ENCODE results near the gene SLC41A2.
A peak's percentile ranks its signal among the peaks of the same experiment; 100 is the strongest.
"Not testable (repeated sequence)": the region's sequence is repeated elsewhere in the genome, so short reads cannot be mapped to it uniquely, and the experiment has no call there.

The SLC41A2 gene

GRCh38 chr12:104964167-104964855, 6.2 kb upstream of the SLC41A2 start:
- DNase-seq: no peak

- no peak for DNase-seq
These were observed 5.7 kb upstream of the SLC41A2 start for GRCh38 chr12:104963757-104964156.

GRCh38 chr12:104960464-104960863, 2.4 kb upstream of the SLC41A2 start:
- DNase-seq: no peak

- DNase-seq: no peak
These were observed 1.3 kb upstream of the SLC41A2 start for GRCh38 chr12:104959335-104959841.

GRCh38 chr12:104958805-104959334, 780 bp upstream of the SLC41A2 start:
- DNase-seq: no peak

GRCh38 chr12:104957719-104958000, 430 bp downstream of the SLC41A2 start:
- DNase-seq: peak; percentile 37

GRCh38 chr12:104956870-104957718, 996 bp downstream of the SLC41A2 start:
- no peak for DNase-seq

GRCh38 chr12:104955703-104956102, 2.4 kb downstream of the SLC41A2 start:
- no peak for DNase-seq

- no peak for DNase-seq
These were observed 4.8 kb downstream of the SLC41A2 start for GRCh38 chr12:104953323-104953722.

- no peak for DNase-seq
These were observed 5.3 kb downstream of the SLC41A2 start for GRCh38 chr12:104952816-104953215.

- no peak for DNase-seq
These were observed 6.2 kb downstream of the SLC41A2 start for GRCh38 chr12:104951759-104952509.

- not testable (repeated sequence) for DNase-seq
These were observed 9.4 kb downstream of the SLC41A2 start for GRCh38 chr12:104948716-104949115.

GRCh38 chr12:104944252-104944651, 13.8 kb downstream of the SLC41A2 start:
- no peak for DNase-seq

GRCh38 chr12:104943401-104943800, 14.7 kb downstream of the SLC41A2 start:
- not testable (repeated sequence) for DNase-seq

- no peak for DNase-seq
These were observed 16.0 kb downstream of the SLC41A2 start for GRCh38 chr12:104942075-104942474.

GRCh38 chr12:104941454-104941853, 16.6 kb downstream of the SLC41A2 start:
- DNase-seq: no peak

- DNase-seq: no peak
These were observed 19.0 kb downstream of the SLC41A2 start for GRCh38 chr12:104939089-104939488.

- DNase-seq: no peak
These were observed 19.7 kb downstream of the SLC41A2 start for GRCh38 chr12:104938371-104938770.

- DNase-seq: no peak
These were observed 22.2 kb downstream of the SLC41A2 start for GRCh38 chr12:104935886-104936285.

GRCh38 chr12:104933778-104934177, 24.3 kb downstream of the SLC41A2 start:
- no peak for DNase-seq

- DNase-seq: no peak
These were observed 25.0 kb downstream of the SLC41A2 start for GRCh38 chr12:104933128-104933527.

GRCh38 chr12:104930388-104931326, 27.4 kb downstream of the SLC41A2 start:
- no peak for DNase-seq

Measured in activated CD4-positive, alpha-beta T cell treated with anti-CD3 and anti-CD28 coated beads, Interleukin-2, amount 50 U/mL, for 1 hour (primary cell).